Measurements from ENCODE around the gene JADE2. TPM values are rescaled to one million over a fixed set of nuclear protein-coding genes. Genes with fewer than 3 reads are reported as not detected.
A peak's percentile ranks its signal among the peaks of the same experiment; 100 is the strongest.

Gene JADE2
- total and polyA plus RNA-seq, 2 experiments from 2014 or later = 16.2 to 40.8 TPM

DNA sequence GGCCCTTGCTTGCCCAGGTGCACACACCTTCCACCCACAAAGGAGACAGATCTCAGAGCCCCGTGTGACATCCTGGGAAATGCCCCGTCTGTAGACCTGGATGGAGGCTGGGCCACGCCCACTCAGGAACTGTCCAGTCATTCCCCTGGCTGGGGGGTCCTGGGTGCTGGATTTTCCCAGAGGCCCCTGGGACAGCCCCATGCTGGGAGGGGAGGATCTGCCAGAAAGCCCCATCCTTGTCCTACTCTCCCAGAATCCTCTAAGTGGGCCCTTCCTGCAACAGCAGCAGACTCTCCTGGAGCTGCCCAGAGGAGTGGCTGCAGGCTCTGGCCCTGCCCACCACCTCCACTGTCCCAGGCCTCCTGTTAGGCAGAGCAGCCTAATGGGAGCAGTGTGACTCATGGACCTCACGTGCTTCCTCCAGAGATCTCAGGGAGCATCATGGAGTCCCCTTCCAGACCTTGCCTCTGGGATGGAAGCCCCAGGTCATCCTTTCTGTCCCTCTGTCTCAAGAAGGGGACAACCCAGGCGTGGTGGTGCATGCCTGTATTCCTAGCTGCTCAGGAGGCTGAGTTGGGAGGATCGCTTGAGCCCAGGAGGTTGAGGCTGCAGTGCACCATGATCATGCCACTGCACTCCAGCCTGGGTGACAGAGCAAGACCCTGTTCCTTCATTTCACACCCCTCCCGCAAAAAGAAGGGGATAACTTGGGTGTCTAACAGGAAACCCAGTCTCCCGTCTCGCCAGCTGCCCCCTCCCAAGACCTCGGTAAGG, 51.7 kb downstream of the JADE2 start:
- Histone ChIP-seq H3K4me1 (ENCODE audit: insufficient read depth) (no peaks in the 10 kb centered on the region), H3K4me2 (no peak overlapping the region), H3K27me3 (ENCODE audit: insufficient read depth) (no peaks in the 10 kb centered on the region), H3K79me2 (replicated peaks; ENCODE audit: insufficient read depth) (no peaks in the 10 kb centered on the region), H3K36me3 (ENCODE audit: insufficient read depth) (peaks cover 4% of the 10 kb centered on the region; the same call in 1 of the 2 replicates), H3K9me2 (ENCODE audit: insufficient read depth) (no peaks in the 10 kb centered on the region), H3K27ac (ENCODE audit: low read depth) (no peak overlapping the region), H3F3A (replicated peaks; ENCODE audit: low read depth) (0 out of 2 replicates have a peak, but pooled peaks cover 14% of the 10 kb centered on the region), H2AFZ (no peak overlapping the region), H3K4me3 (no peak overlapping the region), H4K20me1 (replicated peaks; ENCODE audit: insufficient read depth) (0 out of 2 replicates have a peak, but pooled peaks cover 4% of the 10 kb centered on the region)
- H3K4me3 Mint-ChIP-seq = no peak overlapping the region
- peaks cover 70% of the 10 kb centered on the region for H3K36me3 Mint-ChIP-seq (ENCODE audit: low read depth)
- H3K27ac Mint-ChIP-seq = peak overlapping the region; percentile 52; the same call in 1 of the 2 replicates
- ATAC-seq (peak; percentile 15), DNase-seq (ENCODE audit: low spot score) (no peak)
- H3K27me3 Mint-ChIP-seq (ENCODE audit: insufficient read depth, low read depth, poor library complexity) = peaks cover 10% of the 10 kb centered on the region
- peaks cover 18% of the 10 kb centered on the region; the same call in 2 of the 3 replicates for H3K4me1 Mint-ChIP-seq
- TF ChIP-seq ZNF331 (CRISPR knock-in tag; IDR thresholded peaks at IDR 0.05; ENCODE audit: low read depth) (no peak), JUNB (IDR thresholded peaks at IDR 0.05; ENCODE audit: unreplicated experiment) (no peak), NANOG (IDR thresholded peaks at IDR 0.05; ENCODE audit: borderline replicate concordance) (no peak), CREB1 (CRISPR knock-in tag; IDR thresholded peaks at IDR 0.05; ENCODE audit: low read depth) (no peak), POLR2AphosphoS5 (IDR thresholded peaks at IDR 0.05; ENCODE audit: low read depth) (no peak), STAT1 (IDR thresholded peaks at IDR 0.05; ENCODE audit: unreplicated experiment) (no peak)
- TF ChIP-seq, protein P1, sequence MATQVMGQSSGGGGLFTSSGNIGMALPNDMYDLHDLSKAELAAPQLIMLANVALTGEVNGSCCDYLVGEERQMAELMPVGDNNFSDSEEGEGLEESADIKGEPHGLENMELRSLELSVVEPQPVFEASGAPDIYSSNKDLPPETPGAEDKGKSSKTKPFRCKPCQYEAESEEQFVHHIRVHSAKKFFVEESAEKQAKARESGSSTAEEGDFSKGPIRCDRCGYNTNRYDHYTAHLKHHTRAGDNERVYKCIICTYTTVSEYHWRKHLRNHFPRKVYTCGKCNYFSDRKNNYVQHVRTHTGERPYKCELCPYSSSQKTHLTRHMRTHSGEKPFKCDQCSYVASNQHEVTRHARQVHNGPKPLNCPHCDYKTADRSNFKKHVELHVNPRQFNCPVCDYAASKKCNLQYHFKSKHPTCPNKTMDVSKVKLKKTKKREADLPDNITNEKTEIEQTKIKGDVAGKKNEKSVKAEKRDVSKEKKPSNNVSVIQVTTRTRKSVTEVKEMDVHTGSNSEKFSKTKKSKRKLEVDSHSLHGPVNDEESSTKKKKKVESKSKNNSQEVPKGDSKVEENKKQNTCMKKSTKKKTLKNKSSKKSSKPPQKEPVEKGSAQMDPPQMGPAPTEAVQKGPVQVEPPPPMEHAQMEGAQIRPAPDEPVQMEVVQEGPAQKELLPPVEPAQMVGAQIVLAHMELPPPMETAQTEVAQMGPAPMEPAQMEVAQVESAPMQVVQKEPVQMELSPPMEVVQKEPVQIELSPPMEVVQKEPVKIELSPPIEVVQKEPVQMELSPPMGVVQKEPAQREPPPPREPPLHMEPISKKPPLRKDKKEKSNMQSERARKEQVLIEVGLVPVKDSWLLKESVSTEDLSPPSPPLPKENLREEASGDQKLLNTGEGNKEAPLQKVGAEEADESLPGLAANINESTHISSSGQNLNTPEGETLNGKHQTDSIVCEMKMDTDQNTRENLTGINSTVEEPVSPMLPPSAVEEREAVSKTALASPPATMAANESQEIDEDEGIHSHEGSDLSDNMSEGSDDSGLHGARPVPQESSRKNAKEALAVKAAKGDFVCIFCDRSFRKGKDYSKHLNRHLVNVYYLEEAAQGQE (IDR thresholded peaks at IDR 0.05; ENCODE audit: unreplicated experiment) = peak; percentile 2
- TF ChIP-seq, protein P2, sequence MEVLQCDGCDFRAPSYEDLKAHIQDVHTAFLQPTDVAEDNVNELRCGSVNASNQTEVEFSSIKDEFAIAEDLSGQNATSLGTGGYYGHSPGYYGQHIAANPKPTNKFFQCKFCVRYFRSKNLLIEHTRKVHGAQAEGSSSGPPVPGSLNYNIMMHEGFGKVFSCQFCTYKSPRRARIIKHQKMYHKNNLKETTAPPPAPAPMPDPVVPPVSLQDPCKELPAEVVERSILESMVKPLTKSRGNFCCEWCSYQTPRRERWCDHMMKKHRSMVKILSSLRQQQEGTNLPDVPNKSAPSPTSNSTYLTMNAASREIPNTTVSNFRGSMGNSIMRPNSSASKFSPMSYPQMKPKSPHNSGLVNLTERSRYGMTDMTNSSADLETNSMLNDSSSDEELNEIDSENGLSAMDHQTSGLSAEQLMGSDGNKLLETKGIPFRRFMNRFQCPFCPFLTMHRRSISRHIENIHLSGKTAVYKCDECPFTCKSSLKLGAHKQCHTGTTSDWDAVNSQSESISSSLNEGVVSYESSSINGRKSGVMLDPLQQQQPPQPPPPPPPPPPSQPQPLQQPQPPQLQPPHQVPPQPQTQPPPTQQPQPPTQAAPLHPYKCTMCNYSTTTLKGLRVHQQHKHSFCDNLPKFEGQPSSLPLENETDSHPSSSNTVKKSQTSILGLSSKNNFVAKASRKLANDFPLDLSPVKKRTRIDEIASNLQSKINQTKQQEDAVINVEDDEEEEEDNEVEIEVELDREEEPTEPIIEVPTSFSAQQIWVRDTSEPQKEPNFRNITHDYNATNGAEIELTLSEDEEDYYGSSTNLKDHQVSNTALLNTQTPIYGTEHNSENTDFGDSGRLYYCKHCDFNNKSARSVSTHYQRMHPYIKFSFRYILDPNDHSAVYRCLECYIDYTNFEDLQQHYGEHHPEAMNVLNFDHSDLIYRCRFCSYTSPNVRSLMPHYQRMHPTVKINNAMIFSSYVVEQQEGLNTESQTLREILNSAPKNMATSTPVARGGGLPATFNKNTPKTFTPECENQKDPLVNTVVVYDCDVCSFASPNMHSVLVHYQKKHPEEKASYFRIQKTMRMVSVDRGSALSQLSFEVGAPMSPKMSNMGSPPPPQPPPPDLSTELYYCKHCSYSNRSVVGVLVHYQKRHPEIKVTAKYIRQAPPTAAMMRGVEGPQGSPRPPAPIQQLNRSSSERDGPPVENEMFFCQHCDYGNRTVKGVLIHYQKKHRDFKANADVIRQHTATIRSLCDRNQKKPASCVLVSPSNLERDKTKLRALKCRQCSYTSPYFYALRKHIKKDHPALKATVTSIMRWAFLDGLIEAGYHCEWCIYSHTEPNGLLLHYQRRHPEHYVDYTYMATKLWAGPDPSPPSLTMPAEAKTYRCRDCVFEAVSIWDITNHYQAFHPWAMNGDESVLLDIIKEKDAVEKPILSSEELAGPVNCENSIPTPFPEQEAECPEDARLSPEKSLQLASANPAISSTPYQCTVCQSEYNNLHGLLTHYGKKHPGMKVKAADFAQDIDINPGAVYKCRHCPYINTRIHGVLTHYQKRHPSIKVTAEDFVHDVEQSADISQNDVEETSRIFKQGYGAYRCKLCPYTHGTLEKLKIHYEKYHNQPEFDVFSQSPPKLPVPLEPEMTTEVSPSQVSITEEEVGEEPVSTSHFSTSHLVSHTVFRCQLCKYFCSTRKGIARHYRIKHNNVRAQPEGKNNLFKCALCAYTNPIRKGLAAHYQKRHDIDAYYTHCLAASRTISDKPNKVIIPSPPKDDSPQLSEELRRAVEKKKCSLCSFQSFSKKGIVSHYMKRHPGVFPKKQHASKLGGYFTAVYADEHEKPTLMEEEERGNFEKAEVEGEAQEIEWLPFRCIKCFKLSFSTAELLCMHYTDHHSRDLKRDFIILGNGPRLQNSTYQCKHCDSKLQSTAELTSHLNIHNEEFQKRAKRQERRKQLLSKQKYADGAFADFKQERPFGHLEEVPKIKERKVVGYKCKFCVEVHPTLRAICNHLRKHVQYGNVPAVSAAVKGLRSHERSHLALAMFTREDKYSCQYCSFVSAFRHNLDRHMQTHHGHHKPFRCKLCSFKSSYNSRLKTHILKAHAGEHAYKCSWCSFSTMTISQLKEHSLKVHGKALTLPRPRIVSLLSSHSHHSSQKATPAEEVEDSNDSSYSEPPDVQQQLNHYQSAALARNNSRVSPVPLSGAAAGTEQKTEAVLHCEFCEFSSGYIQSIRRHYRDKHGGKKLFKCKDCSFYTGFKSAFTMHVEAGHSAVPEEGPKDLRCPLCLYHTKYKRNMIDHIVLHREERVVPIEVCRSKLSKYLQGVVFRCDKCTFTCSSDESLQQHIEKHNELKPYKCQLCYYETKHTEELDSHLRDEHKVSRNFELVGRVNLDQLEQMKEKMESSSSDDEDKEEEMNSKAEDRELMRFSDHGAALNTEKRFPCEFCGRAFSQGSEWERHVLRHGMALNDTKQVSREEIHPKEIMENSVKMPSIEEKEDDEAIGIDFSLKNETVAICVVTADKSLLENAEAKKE (CRISPR knock-in tag; IDR thresholded peaks at IDR 0.05) = no peak
- TF ChIP-seq, protein P3, sequence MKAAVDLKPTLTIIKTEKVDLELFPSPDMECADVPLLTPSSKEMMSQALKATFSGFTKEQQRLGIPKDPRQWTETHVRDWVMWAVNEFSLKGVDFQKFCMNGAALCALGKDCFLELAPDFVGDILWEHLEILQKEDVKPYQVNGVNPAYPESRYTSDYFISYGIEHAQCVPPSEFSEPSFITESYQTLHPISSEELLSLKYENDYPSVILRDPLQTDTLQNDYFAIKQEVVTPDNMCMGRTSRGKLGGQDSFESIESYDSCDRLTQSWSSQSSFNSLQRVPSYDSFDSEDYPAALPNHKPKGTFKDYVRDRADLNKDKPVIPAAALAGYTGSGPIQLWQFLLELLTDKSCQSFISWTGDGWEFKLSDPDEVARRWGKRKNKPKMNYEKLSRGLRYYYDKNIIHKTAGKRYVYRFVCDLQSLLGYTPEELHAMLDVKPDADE (IDR thresholded peaks at IDR 0.05) = no peak
- H3K9me3 Mint-ChIP-seq = no peaks in the 10 kb centered on the region

Measured in GM23338 (cell line).